ENCODE results near the gene INO80B. TPM values are rescaled to one million over a fixed set of nuclear protein-coding genes. Genes with fewer than 3 reads are reported as not detected.

Gene INO80B
- total RNA-seq, 2 donors from 2014 or later, result 10.4 to 14.6 TPM

- no peak for DNase-seq (ENCODE audit: low spot score)
- Histone ChIP-seq H3K36me3 (peaks cover 32% of the 10 kb centered on the region), H3K27ac (no peak overlapping the region), H3K4me3 (no peak overlapping the region), H3K9me3 (no peaks in the 10 kb centered on the region), H3K27me3 (peaks cover 17 to 21% of the 10 kb centered on the region in 2 donors), H3K4me1 (peaks cover 0 to 29% of the 10 kb centered on the region in 2 donors)
- TF ChIP-seq CTCF (IDR thresholded peaks at IDR 0.05), result no peak
Observed at GRCh38 chr2:74495440-74495839, 40.6 kb downstream of the INO80B start.

DNA sequence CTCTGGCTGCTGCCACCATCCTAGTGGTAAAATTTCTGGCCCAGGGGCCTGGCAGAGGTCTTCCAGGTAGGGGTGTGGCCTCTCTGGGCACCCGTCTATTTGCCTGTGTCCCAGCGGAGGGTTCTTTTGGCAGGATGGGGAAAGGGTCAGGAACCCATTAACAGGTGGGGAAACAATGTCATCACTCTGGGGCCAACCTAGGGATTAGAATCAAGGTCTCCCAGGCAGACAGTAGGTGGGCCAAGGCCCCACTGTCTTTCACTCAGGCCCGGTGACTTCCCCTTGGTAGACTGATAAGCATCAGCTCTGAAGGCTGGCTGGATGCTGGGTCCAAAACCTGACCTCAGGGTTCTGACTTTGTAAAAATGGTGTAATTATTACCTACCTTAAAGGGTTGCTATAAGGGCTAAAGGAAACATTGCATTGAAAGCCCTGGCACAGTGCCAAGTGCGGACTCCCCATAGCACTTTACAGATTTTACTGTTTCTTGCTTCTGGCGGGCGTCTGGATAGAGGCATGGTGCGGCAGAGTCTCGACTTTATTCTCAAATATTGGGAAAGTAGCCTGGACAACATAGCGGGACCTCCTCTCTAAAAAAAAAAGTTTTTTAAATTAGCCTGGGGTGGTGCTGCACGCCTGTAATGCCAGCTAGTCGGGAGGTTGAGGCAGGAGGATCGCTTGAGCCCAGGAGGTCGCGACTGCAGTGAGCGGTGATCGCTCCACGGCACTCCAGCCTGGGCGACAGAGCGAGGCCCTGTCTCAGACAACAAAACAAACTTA, 42.3 kb downstream of the INO80B start:
- Histone ChIP-seq H3K4me1 (peaks cover 0 to 34% of the 10 kb centered on the region in 2 donors), H3K27me3 (peaks cover 18 to 21% of the 10 kb centered on the region in 2 donors), H3K9me3 (no peaks in the 10 kb centered on the region), H3K4me3 (peak overlapping the region in 1 of 2 donors; percentile 51), H3K36me3 (peaks cover 16% of the 10 kb centered on the region), H3K27ac (no peak overlapping the region)
- no peak for DNase-seq (ENCODE audit: low spot score)
- TF ChIP-seq CTCF (IDR thresholded peaks at IDR 0.05), result no peak

DNA sequence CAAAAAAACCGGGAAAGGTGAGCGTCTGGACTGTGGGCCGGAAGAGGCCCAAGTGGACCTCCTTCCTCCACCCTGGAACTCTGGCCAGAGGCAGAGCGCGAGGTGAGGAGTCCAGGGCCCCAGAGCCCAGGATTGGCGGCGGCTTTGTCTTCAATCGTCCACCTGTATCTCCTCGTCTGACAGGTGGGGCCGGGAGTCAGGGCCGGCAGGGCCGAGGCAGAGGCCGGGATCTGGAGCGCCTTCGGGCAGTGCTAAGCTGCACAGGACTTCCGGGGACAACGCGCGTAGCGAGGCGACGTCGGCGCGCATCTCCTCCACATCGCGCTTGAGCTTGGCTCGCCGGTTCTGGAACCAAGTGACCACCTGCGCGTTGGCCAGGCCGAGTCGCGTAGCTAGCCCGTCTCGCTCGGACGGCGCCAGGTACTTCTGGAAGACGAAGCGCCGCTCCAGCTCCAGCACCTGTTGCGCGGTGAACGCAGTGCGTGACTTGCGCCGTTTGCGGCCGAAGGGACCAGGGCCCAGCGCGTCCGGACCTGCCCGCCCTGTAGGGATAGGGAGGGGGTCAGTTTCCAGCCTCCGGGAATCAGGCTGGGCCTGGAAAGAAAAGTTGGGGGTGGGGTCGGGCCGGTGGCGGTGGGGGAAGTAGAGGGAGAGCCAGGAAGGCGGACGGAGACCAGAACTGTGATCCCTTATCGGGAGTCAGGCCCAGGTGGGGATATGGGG, 43.1 kb downstream of the INO80B start:
- no peak for TF ChIP-seq CTCF (IDR thresholded peaks at IDR 0.05)
- H3K27ac ChIP-seq, result no peak overlapping the region
- peaks cover 0 to 42% of the 10 kb centered on the region in 2 donors for H3K4me1 ChIP-seq
- H3K27me3 ChIP-seq, result peaks cover 18 to 21% of the 10 kb centered on the region in 2 donors
- no peak for DNase-seq (ENCODE audit: low spot score)
- H3K36me3 ChIP-seq, result peaks cover 9% of the 10 kb centered on the region
- no peaks in the 10 kb centered on the region for H3K9me3 ChIP-seq
- H3K4me3 ChIP-seq, result peak overlapping the region; percentile 9 to 51

- Histone ChIP-seq H3K27ac (no peak overlapping the region), H3K9me3 (no peaks in the 10 kb centered on the region), H3K36me3 (peaks cover 1% of the 10 kb centered on the region), H3K27me3 (peaks cover 18 to 21% of the 10 kb centered on the region in 2 donors), H3K4me3 (peak overlapping the region; percentile 6 to 51), H3K4me1 (peaks cover 0 to 48% of the 10 kb centered on the region in 2 donors)
- no peak for DNase-seq (ENCODE audit: low spot score)
- TF ChIP-seq CTCF (IDR thresholded peaks at IDR 0.05), result no peak
Observed at GRCh38 chr2:74498500-74499266, 43.8 kb downstream of the INO80B start.

- Histone ChIP-seq H3K36me3 (no peaks in the 10 kb centered on the region), H3K27me3 (peaks cover 18 to 21% of the 10 kb centered on the region in 2 donors), H3K9me3 (no peaks in the 10 kb centered on the region), H3K4me3 (peak within 1 kb of the TSS; percentile 6 to 51), H3K27ac (no peak within 1 kb of the TSS), H3K4me1 (peaks cover 0 to 56% of the 10 kb centered on the region in 2 donors)
- no peak for DNase-seq (ENCODE audit: low spot score)
- no peak for TF ChIP-seq CTCF (IDR thresholded peaks at IDR 0.05)
Observed at GRCh38 chr2:74499267-74499939, 44.5 kb downstream of the INO80B start, which contains the start of gene LBX2. TSS of gene LBX2 (minus strand) at chr2:74499603. CDS start at chr2:74499537, 66 bp downstream.
